WI38 (cell line): ENCODE results near the gene LEF1.

Experiments used
- H3K4me3 ChIP-seq: 2 replicates; pipeline ENCODE4 v1.5.1; 2011; ENCODE audit warnings: low read depth, mild to moderate bottlenecking, control low read depth, low read length
- CTCF ChIP-seq: IDR thresholded peaks from 2 replicates; pipeline ENCODE4 v1.5.1; 2012; ENCODE audit warnings: low read depth, mild to moderate bottlenecking, control low read depth, low read length

The LEF1 gene

GRCh38 chr4:108087293-108087967 is 81.3 kb downstream of the LEF1 start:
- H3K4me3 ChIP-seq: no peak overlapping the region
- no peak for TF ChIP-seq CTCF

GRCh38 chr4:108081256-108081655 is 87.5 kb downstream of the LEF1 start:
- no peak for TF ChIP-seq CTCF
- no peak overlapping the region for H3K4me3 ChIP-seq

DNA sequence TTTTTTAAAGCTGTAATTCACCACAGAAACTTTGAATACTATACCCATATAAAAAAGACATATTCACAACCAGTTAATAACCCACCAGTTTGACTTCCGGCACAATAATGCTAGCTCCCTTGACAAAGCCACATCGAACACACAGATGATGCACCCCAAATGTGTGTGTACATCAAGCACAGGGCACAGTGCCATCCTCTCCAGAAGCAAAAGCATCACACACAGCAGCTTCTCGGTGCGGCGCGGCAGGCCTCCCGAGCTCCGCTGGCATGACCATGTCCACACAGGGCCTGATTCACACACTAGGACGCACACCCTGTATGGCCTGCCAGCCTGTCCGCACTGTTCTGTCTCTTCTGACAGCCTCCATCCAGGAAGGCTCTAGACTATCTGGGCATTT is 88.0 kb downstream of the LEF1 start:
- H3K4me3 ChIP-seq: no peak overlapping the region
- TF ChIP-seq CTCF: no peak

GRCh38 chr4:108078024-108078733 is 90.6 kb downstream of the LEF1 start:
- no peak for TF ChIP-seq CTCF
- H3K4me3 ChIP-seq: no peak overlapping the region

DNA sequence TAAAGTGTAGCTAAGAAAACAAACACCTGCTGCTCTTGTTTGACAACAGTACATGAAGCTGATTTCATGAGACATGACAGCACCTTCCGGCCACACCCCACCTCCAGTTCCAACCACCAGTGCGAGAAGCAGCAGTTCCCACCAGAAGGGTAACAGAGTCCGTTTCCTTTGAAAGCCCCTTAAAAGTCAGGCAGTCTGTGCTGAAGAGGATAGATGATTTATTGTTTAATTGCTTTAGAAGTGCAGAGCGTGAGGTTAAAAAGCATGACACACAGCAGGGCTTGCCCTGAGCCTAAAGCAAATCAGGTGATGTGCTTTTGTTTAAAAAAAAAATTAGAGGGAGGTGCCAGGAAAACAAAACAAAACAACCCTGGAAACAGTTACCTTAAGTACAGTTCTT is 96.4 kb downstream of the LEF1 start:
- no peak for TF ChIP-seq CTCF
- H3K4me3 ChIP-seq: no peak overlapping the region

- TF ChIP-seq CTCF: no peak
- H3K4me3 ChIP-seq: no peak overlapping the region
These were observed 98.0 kb downstream of the LEF1 start for GRCh38 chr4:108070775-108071174.

- no peak overlapping the region for H3K4me3 ChIP-seq
These were observed 100.3 kb downstream of the LEF1 start for GRCh38 chr4:108068442-108068841.

More at GRCh38 chr4:108068442-108068841, 100.3 kb downstream of the LEF1 start:
- no peak for TF ChIP-seq CTCF
